Fibroblast of lung (primary cell): Measurements from ENCODE around the gene HLA-DOA. TPM values are rescaled to one million over a fixed set of nuclear protein-coding genes. Genes with fewer than 3 reads are reported as not detected.

Experiments used
- DNase-seq, 2 donors: peaks; one replicate each; pipeline versions ENCODE4 v3.0.0 to v3.0.0-alpha.2; 2010; ENCODE audit warnings: low read depth in 2 of 2
- H2AFZ ChIP-seq: 2 replicates; pipeline ENCODE4 v1.5.1; 2012; ENCODE audit warnings: low read length, control low read depth, inconsistent platforms
- H3K27ac ChIP-seq: 2 replicates; pipeline ENCODE4 v1.5.1; 2011; ENCODE audit warnings: low read length, control low read depth; ENCODE audit not compliant: insufficient read depth
- H3K27me3 ChIP-seq: 2 replicates; pipeline ENCODE4 v1.5.1; 2011; ENCODE audit warnings: mild to moderate bottlenecking, low read length; ENCODE audit not compliant: control insufficient read depth, insufficient read depth
- H3K36me3 ChIP-seq: 2 replicates; pipeline ENCODE4 v1.5.1; 2011; ENCODE audit warnings: low read length; ENCODE audit not compliant: control insufficient read depth, insufficient read depth
- H3K4me1 ChIP-seq: 2 replicates; pipeline ENCODE4 v1.5.1; 2011; ENCODE audit warnings: low read length; ENCODE audit not compliant: control insufficient read depth, insufficient read depth; ENCODE audit errors: extremely low read depth
- H3K4me2 ChIP-seq: 2 replicates; pipeline ENCODE4 v1.5.1; 2011; ENCODE audit warnings: low read length, control low read depth; ENCODE audit not compliant: insufficient read depth; ENCODE audit errors: extremely low read depth
- H3K4me3 ChIP-seq, 4 experiments: fragments of 200-600 bp in 1 of 4; sonication (generic) in 1 of 4; replicated peaks in 1 of 4; 2 replicates each; pipeline ENCODE4 v1.5.1; 2011 to 2016; ENCODE audit warnings: low read length in 4 of 4, low read depth in 3 of 4, mild to moderate bottlenecking in 3 of 4, control low read depth in 2 of 4, inconsistent platforms in 1 of 4, mixed read lengths in 1 of 4; ENCODE audit not compliant: insufficient read depth in 1 of 4; ENCODE audit errors: control extremely low read depth in 1 of 4
- H3K79me2 ChIP-seq: 2 replicates; pipeline ENCODE4 v1.5.1; 2012; ENCODE audit warnings: mild to moderate bottlenecking, low read length, inconsistent platforms; ENCODE audit not compliant: control insufficient read depth, insufficient read depth
- H3K9ac ChIP-seq: 2 replicates; pipeline ENCODE4 v1.5.1; 2011; ENCODE audit warnings: mild to moderate bottlenecking, low read length, control low read depth; ENCODE audit not compliant: insufficient read depth
- H3K9me3 ChIP-seq: 2 replicates; pipeline ENCODE4 v1.5.1; 2012; ENCODE audit warnings: low read depth, low read length; ENCODE audit not compliant: control insufficient read depth, insufficient read depth
- H4K20me1 ChIP-seq: 2 replicates; pipeline ENCODE4 v1.5.1; 2011; ENCODE audit warnings: low read length; ENCODE audit not compliant: control insufficient read depth, insufficient read depth; ENCODE audit errors: extremely low read depth
- EZH2 ChIP-seq: IDR thresholded peaks from 2 replicates; pipeline ENCODE4 v1.5.1; 2012; ENCODE audit warnings: low read length, control low read depth, mild to moderate bottlenecking; ENCODE audit errors: missing control alignments
- polyA plus RNA-seq, 2 donors: library from polyadenylated mRNA; depleted of rRNA in 1 of 2; stranded (reverse) in 1 of 2; unstranded in 1 of 2; fragments of >200 nt; gene quantifications; 2 replicates each; pipeline ENCODE4 v1.2.1, GENCODE V29; 2011 to 2012; ENCODE audit warnings: missing spikeins in 1 of 2
- total RNA-seq: library from RNA; depleted of rRNA; stranded (reverse); fragments of >200 nt; gene quantifications from 2 replicates; pipeline ENCODE4 v1.2.1, GENCODE V29; 2014
- TF ChIP-seq, protein P1 (sequence below), 2 donors: IDR thresholded peaks in 1 of 2; conservative IDR thresholded peaks in 1 of 2; 1 replicate in 1 of 2; 2 replicates in 1 of 2; pipeline ENCODE4 v1.5.1; 2011 to 2012; ENCODE audit warnings: low read length in 2 of 2, control low read depth in 1 of 2, inconsistent platforms in 1 of 2, low read depth in 1 of 2, mild to moderate bottlenecking in 1 of 2

HLA-DOA gene
- total and polyA plus RNA-seq, 2 donors (not counting 1 experiment from before 2014, with no cell fraction given), result not detected

DNA sequence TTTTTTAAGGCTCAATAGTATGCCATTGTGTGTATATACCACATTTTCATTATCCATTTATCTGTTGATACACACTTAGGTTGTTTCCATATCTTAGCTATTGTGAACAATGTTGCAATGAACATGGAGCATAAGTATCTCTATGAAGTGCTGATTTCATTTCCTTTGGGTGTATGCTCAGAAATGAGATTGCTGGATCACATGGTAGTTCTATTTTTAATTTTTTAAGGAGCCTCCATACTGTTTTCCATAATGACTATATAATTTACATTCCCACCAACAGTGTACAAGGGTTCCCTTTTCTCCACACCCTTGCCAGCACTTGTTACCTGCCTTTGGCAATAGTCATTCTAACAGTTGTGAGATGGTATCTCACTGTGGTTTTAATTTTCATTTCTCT, 15.1 kb upstream of the HLA-DOA start:
- Histone ChIP-seq H4K20me1 (no peaks in the 10 kb centered on the region), H3K4me2 (no peak overlapping the region), H3K36me3 (no peaks in the 10 kb centered on the region), H3K79me2 (no peaks in the 10 kb centered on the region), H2AFZ (no peak overlapping the region), H3K4me1 (no peaks in the 10 kb centered on the region), H3K9me3 (no peaks in the 10 kb centered on the region), H3K27me3 (peaks cover 3% of the 10 kb centered on the region), H3K9ac (no peak overlapping the region), H3K27ac (no peak overlapping the region), H3K4me3 (no peak overlapping the region)
- no peak for TF ChIP-seq EZH2
- TF ChIP-seq, protein P1, sequence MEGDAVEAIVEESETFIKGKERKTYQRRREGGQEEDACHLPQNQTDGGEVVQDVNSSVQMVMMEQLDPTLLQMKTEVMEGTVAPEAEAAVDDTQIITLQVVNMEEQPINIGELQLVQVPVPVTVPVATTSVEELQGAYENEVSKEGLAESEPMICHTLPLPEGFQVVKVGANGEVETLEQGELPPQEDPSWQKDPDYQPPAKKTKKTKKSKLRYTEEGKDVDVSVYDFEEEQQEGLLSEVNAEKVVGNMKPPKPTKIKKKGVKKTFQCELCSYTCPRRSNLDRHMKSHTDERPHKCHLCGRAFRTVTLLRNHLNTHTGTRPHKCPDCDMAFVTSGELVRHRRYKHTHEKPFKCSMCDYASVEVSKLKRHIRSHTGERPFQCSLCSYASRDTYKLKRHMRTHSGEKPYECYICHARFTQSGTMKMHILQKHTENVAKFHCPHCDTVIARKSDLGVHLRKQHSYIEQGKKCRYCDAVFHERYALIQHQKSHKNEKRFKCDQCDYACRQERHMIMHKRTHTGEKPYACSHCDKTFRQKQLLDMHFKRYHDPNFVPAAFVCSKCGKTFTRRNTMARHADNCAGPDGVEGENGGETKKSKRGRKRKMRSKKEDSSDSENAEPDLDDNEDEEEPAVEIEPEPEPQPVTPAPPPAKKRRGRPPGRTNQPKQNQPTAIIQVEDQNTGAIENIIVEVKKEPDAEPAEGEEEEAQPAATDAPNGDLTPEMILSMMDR (conservative IDR thresholded peaks at IDR 0.05 in 1 of 2, IDR thresholded peaks at IDR 0.05 in 1 of 2; ENCODE audit: low read depth in 1 of 2, low read length in 2 of 2), result no peak
- no peak for DNase-seq

DNA sequence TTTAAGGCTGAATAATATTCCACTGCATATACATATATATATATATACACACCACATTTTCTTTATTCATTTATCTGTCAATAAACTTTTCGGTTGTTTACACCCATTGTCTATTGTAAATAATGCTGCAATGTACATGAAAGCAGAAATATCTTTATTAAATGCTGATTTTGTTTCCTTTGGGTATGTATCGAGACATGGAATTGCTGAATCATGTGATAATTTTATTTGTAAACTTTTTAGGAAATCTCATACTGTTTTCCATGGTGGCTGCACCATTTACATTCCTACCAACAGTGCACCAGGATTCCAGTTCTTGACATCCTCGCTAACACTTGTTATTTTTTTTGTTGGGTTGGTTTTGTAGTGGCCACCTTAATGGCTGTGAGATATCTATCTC, 14.1 kb upstream of the HLA-DOA start:
- Histone ChIP-seq H4K20me1 (no peaks in the 10 kb centered on the region), H3K9ac (no peak overlapping the region), H2AFZ (no peak overlapping the region), H3K27me3 (no peaks in the 10 kb centered on the region), H3K79me2 (no peaks in the 10 kb centered on the region), H3K27ac (no peak overlapping the region), H3K4me2 (no peak overlapping the region), H3K4me3 (no peak overlapping the region), H3K4me1 (no peaks in the 10 kb centered on the region), H3K9me3 (no peaks in the 10 kb centered on the region), H3K36me3 (no peaks in the 10 kb centered on the region)
- TF ChIP-seq EZH2, result no peak
- TF ChIP-seq, protein P1 (conservative IDR thresholded peaks at IDR 0.05 in 1 of 2, IDR thresholded peaks at IDR 0.05 in 1 of 2; ENCODE audit: low read depth in 1 of 2, low read length in 2 of 2), result no peak
- DNase-seq, result no peak

DNA sequence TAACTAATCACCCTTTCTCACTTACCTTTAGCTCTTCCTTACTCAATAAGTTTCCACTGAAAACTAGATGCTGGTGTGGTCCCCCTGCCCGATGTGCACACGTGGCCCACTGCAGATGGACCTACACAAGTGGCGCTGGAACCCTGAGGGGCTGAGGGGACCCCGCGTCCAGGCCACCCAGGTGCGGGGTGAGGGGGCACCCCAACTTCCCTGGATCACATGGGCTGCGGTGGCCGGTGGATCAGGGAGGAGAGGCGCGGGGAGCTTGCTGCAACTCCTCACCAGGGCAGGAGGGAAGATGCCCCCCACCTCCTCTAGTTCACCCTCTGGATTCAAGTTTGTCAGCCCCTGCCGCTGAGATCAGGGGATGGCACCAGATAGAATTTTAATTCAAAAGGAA, 12.5 kb upstream of the HLA-DOA start:
- TF ChIP-seq EZH2, result no peak
- H3K4me3 ChIP-seq, result no peak overlapping the region
- no peaks in the 10 kb centered on the region for H3K4me1 ChIP-seq
- no peaks in the 10 kb centered on the region for H3K36me3 ChIP-seq
- no peak overlapping the region for H2AFZ ChIP-seq
- no peaks in the 10 kb centered on the region for H4K20me1 ChIP-seq
- peaks cover 9% of the 10 kb centered on the region for H3K27me3 ChIP-seq
- H3K79me2 ChIP-seq, result no peaks in the 10 kb centered on the region
- H3K9ac ChIP-seq, result no peak overlapping the region
- H3K9me3 ChIP-seq, result no peaks in the 10 kb centered on the region
- H3K4me2 ChIP-seq, result no peak overlapping the region
- H3K27ac ChIP-seq, result no peak overlapping the region
- no peak for DNase-seq
